A549 (cell line): ENCODE measurements around the gene WIPF3. TPM values are rescaled to one million over a fixed set of nuclear protein-coding genes. Genes with fewer than 3 reads are reported as not detected.
"Not testable (repeated sequence)": the region's sequence is repeated elsewhere in the genome, so short reads cannot be mapped to it uniquely, and the experiment has no call there.

ENCODE experiments used
- ATAC-seq, 2 experiments: fragments of 200-7000 bp in 1 of 2; fragments of >200 bp in 1 of 2; cut with Nextera tagmentation in 1 of 2; cut with Tn5 transposase in 1 of 2; 3 replicates each; pipeline versions ENCODE4 v1.8.0 to v1.9.1; 2018 to 2020; ENCODE audit warnings: mild to moderate bottlenecking in 1 of 2, moderate library complexity in 1 of 2
- CTCF ChIA-PET: fragments of 300-600 bp; sonication (Branson Sonifier 250); formaldehyde crosslinking; extraction: SDS; loops from one replicate; lab custom pipeline; 2021; ENCODE audit warnings: antibody characterized with exemption, inconsistent platforms; lab: Yijun Ruan, JAX
- POLR2A ChIA-PET: fragments of 350-600 bp; formaldehyde crosslinking; extraction: SDS; loops from one replicate; lab custom pipeline; 2021; ENCODE audit warnings: antibody characterized with exemption, inconsistent platforms; lab: Yijun Ruan, JAX
- DNase-seq, 2 experiments: peaks; one replicate each; pipeline versions ENCODE4 v3.0.0 to v3.0.0-alpha.2; 2011 to 2016; ENCODE audit warnings: low read depth in 1 of 2, low spot score in 1 of 2
- FAIRE-seq: peaks from 2 replicates; lab custom pipeline; 2011; peaks lifted over from hg19 to GRCh38; lab: Jason Lieb, UNC
- H3K27ac ChIP-seq, 2 experiments: fragments of >200 bp; sonication (Bioruptor Twin); formaldehyde crosslinking; 3 replicates each; pipeline ENCODE4 v1.5.1; 2016 to 2017
- H3K4me1 ChIP-seq: fragments of >200 bp; sonication (Bioruptor Twin); formaldehyde crosslinking; 3 replicates; pipeline ENCODE4 v1.6.1; 2016
- H3K4me2 ChIP-seq: fragments of >200 bp; sonication (Bioruptor Twin); formaldehyde crosslinking; 3 replicates; pipeline ENCODE4 v1.6.1; 2016
- H3K4me3 ChIP-seq: fragments of >200 bp; sonication (Bioruptor Twin); formaldehyde crosslinking; 3 replicates; pipeline ENCODE4 v1.5.1; 2016
- H3K9me3 ChIP-seq: fragments of >200 bp; sonication (Bioruptor Twin); formaldehyde crosslinking; 3 replicates; pipeline ENCODE4 v1.6.1; 2016
- BCL3 ChIP-seq: fragments of >200 bp; sonication (Bioruptor Twin); formaldehyde crosslinking; IDR thresholded peaks from 3 replicates; pipeline ENCODE4 v1.6.1; 2016
- BHLHE40 ChIP-seq: IDR thresholded peaks from 2 replicates; pipeline ENCODE4 v1.6.1; 2012; ENCODE audit warnings: low read depth, low read length, inconsistent platforms
- CBX2 ChIP-seq: fragments of 200-600 bp; sonication (generic); IDR thresholded peaks from 2 replicates; pipeline ENCODE4 v1.6.1; 2016; ENCODE audit warnings: low read depth, mild to moderate bottlenecking, borderline replicate concordance
- ESRRA ChIP-seq: fragments of 150-350 bp; IDR thresholded peaks from 2 replicates; pipeline ENCODE4 v1.6.1; 2014; ENCODE audit warnings: mild to moderate bottlenecking, low read length, borderline replicate concordance
- GATA3 ChIP-seq: IDR thresholded peaks from 2 replicates; pipeline ENCODE4 v1.6.1; 2012; ENCODE audit warnings: borderline replicate concordance
- JUN ChIP-seq, 2 experiments: fragments of >200 bp; sonication (Bioruptor Twin); formaldehyde crosslinking; IDR thresholded peaks; 2 replicates in 1 of 2; 3 replicates in 1 of 2; pipeline ENCODE4 v1.6.1; 2016 to 2017
- MAZ ChIP-seq: fragments of 150-350 bp; IDR thresholded peaks from 2 replicates; pipeline ENCODE4 v1.6.1; 2014; ENCODE audit warnings: antibody characterized with exemption, low read depth, low read length, borderline replicate concordance
- MYC ChIP-seq: IDR thresholded peaks from 2 replicates; pipeline ENCODE4 v1.6.1; 2012; ENCODE audit warnings: mild to moderate bottlenecking, inconsistent platforms, low read length, improper control_type of control experiment, borderline replicate concordance
- NFE2L2 ChIP-seq: fragments of 150-350 bp; conservative IDR thresholded peaks from 2 replicates; pipeline ENCODE4 v1.6.1; 2014; ENCODE audit warnings: low read length
- PBX3 ChIP-seq: IDR thresholded peaks from 2 replicates; pipeline ENCODE4 v1.6.1; 2012
- RFX5 ChIP-seq: fragments of 450-650 bp; IDR thresholded peaks from 2 replicates; pipeline ENCODE4 v1.7.1; 2014; ENCODE audit warnings: antibody characterized with exemption, mild to moderate bottlenecking, moderate library complexity
- SREBF2 ChIP-seq: fragments of 450-650 bp; IDR thresholded peaks from 2 replicates; pipeline ENCODE4 v1.6.1; 2014; ENCODE audit warnings: mild to moderate bottlenecking, moderate library complexity
- WGBS: methylation state at CpG from one replicate; pipeline ENCODE4 v1.1.6; 2017; ENCODE audit errors: missing lambda C conversion rate; 5-methylcytosine and 5-hydroxymethylcytosine counted together
- polyA plus RNA-seq, 4 experiments: library from polyadenylated mRNA; depleted of rRNA in 3 of 4; stranded (reverse); fragments of >200 nt; fragmentation: RNase III in 1 of 4; extraction: RNeasy Plus Mini Kit Qiagen cat#74134 plus additional on column Dnase treatment in 1 of 4; gene quantifications; 2 replicates in 3 of 4; 3 replicates in 1 of 4; pipeline ENCODE4 v1.2.3, GENCODE V29; 2011 to 2017
- TF ChIP-seq, protein P1 (sequence below): fragments of 250-450 bp; sonication (Bioruptor Pico); IDR thresholded peaks from 2 replicates; pipeline ENCODE4 v1.5.0; 2020; ENCODE audit warnings: low read depth, mild to moderate bottlenecking, moderate library complexity
- TF ChIP-seq, protein P2 (sequence below): fragments of 450-650 bp; IDR thresholded peaks from 2 replicates; pipeline ENCODE4 v1.6.1; 2014; ENCODE audit warnings: antibody characterized with exemption

WIPF3 gene
- polyA plus RNA-seq, 2 of the 4 experiments (the other 2 are of a cell fraction) = 0.10 to 0.30 TPM

DNA sequence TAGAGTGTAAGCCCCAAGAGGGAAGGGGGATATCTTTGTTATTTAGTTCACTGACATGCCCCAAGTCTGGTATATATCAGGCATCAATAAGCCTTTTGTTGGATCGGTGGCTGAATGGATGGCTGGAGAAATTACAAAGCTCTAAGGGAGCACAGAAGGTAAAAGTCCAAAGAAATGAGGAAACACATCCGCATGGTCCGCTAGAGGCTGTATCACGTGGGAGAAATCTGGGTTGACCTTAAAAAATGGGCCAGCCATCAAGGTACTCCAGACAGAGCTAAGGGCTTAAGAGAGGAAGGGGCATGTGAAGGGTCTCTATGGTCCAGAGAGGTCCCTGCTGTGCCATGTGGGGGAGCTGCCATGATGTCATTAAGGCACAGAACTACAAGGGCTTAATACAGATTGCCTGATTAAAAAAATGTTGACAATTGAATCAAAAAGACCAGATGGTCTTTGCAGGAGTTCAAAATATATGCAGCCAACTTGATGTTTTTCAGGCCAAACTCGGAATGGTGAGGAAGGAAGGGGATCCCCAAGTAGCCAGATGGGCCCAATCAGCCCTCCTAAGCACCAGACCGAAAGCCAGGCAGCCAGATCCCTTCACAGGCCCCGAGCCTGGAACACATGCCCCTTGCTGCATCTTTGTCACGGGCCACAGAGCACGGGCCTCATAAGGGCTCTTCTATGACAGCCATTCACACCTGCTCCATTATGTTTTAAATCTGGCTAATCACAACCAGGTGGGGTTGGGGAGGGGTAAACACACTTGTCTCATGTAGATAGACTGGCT lies 151.4 kb downstream of the WIPF3 start:
- POLR2A ChIA-PET = no interaction called here
- 0 out of 3 replicates have a peak, but pooled peaks cover 3% of the 10 kb centered on the region for H3K4me1 ChIP-seq
- H3K4me2 ChIP-seq = no peak overlapping the region
- CTCF ChIA-PET = interaction anchor here (1.3 to 1.7 kb wide), 3 partner anchors 29 to 104 kb away, joined by 3 to 5 read pairs (median 4); no protein-coding TSS in a partner anchor
- no peaks in the 10 kb centered on the region for H3K9me3 ChIP-seq
- FAIRE-seq (no peak), ATAC-seq (no peak), DNase-seq (no peak)
- TF ChIP-seq MAZ = no peak
- no peak for TF ChIP-seq CBX2
- TF ChIP-seq, protein P1, sequence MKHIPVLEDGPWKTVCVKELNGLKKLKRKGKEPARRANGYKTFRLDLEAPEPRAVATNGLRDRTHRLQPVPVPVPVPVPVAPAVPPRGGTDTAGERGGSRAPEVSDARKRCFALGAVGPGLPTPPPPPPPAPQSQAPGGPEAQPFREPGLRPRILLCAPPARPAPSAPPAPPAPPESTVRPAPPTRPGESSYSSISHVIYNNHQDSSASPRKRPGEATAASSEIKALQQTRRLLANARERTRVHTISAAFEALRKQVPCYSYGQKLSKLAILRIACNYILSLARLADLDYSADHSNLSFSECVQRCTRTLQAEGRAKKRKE = no peak
- no peak for TF ChIP-seq RFX5
- TF ChIP-seq SREBF2 = no peak
- no peak for TF ChIP-seq ESRRA
- TF ChIP-seq, protein P2, sequence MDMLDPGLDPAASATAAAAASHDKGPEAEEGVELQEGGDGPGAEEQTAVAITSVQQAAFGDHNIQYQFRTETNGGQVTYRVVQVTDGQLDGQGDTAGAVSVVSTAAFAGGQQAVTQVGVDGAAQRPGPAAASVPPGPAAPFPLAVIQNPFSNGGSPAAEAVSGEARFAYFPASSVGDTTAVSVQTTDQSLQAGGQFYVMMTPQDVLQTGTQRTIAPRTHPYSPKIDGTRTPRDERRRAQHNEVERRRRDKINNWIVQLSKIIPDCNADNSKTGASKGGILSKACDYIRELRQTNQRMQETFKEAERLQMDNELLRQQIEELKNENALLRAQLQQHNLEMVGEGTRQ = no peak
- 93% methylated on average over 9 of the region's 9 CpGs for WGBS
- no peak overlapping the region for H3K4me3 ChIP-seq
- H3K27ac ChIP-seq = no peak overlapping the region

GRCh38 chr7:29958667-29959358 lies 152.5 kb downstream of the WIPF3 start:
- ChIA-PET CTCF (interaction anchor here (1.3 to 1.7 kb wide), 3 partner anchors 28 to 104 kb away, joined by 3 to 5 read pairs (median 3); no protein-coding TSS in a partner anchor), POLR2A (no interaction called here)
- TF ChIP-seq, protein P2 = no peak
- TF ChIP-seq PBX3 (no peak), JUN (IDR thresholded peaks at IDR 0.05) (no peak), NFE2L2 (no peak), BHLHE40 (no peak), MYC (no peak), BCL3 (no peak), GATA3 (no peak)
- Histone ChIP-seq H3K27ac (no peak overlapping the region), H3K4me2 (no peak overlapping the region), H3K4me3 (no peak overlapping the region), H3K4me1 (no peaks in the 10 kb centered on the region), H3K9me3 (no peaks in the 10 kb centered on the region)
- no peak for FAIRE-seq
- no peak for ATAC-seq
- DNase-seq = no peak
- 92% methylated on average over 8 of the region's 8 CpGs for WGBS

GRCh38 chr7:29961611-29962010 lies 155.3 kb downstream of the WIPF3 start:
- CTCF ChIA-PET, FAIRE-seq, H3K4me2 ChIP-seq, DNase-seq, POLR2A ChIA-PET, ATAC-seq, H3K9me3 ChIP-seq, H3K27ac ChIP-seq, H3K4me3 ChIP-seq, H3K4me1 ChIP-seq: not testable (repeated sequence)
- WGBS = 97% methylated on average over 1 of the region's 19 CpGs
